H4 (cell line): ENCODE measurements around the gene PCDHGB1. TPM values are rescaled to one million over a fixed set of nuclear protein-coding genes. Genes with fewer than 3 reads are reported as not detected.
"Not testable (repeated sequence)": the region's sequence is repeated elsewhere in the genome, so short reads cannot be mapped to it uniquely, and the experiment has no call there.

ENCODE experiments used
- DNase-seq: peaks from one replicate; pipeline ENCODE4 v3.0.0-alpha.2; 2015; ENCODE audit warnings: low spot score
- total RNA-seq: library from RNA; depleted of rRNA; stranded (reverse); fragments of >200 nt; shearing (Covaris generic); gene quantifications from 2 replicates; pipeline ENCODE4 v1.2.3, GENCODE V29; 2014; rRNA removed

PCDHGB1 gene
- 0.43 and 3.1 TPM in 2 replicates for total RNA-seq

DNA sequence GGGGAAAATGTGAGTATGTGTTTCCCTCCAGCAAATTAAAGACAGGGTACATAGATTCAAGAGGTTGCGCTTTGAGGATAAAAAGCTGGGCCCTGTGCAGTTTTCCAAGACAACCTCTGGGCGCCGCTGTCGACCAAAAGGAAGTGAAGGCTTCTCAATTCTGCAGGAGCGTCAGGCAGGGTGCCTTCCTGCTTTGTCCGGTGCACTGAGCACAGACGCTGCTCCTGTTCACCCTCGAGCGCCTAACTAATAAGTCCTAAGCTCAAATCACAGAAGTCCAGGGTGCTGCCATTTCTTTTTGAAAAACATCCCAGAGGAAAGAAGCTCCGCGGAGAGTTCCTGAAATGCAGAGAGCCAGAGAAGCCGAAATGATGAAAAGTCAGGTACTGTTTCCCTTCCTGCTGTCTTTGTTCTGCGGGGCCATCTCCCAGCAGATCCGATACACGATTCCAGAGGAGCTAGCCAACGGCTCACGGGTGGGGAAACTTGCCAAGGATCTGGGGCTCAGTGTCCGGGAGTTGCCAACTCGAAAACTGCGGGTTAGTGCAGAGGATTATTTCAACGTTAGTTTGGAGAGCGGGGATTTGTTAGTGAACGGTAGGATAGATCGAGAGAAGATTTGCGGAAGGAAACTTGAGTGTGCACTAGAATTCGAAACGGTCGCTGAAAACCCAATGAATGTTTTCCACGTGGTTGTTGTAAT is at the start of gene PCDHGB1:
PCDHGB1 (plus strand) TSS at position 183 of the 703 bp plus-strand sequence; CDS start at position 345, 162 bp downstream.
- DNase-seq = peak; percentile 20

DNA sequence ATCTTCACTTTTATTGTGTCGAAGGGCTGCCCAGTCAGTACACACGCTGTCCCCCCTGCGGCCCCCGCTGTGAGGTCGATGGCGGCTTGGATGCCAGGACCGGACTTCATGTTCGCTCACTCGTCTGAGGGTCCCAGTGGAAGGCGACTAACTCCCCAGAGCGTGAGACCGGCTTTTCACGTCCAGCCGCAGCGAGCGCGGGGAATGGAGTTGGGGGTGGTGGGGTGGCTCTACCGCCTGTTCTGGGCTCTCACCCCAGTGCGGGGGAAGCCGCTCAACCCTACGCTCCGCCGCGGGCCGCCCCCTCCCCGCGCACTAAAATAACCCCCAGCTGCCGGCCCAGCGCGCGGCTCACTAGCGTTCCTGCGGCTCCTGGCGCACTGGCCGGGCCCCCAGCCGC is 46.1 kb upstream of the PCDHGB1 start, which contains the start of gene SLC25A2:
SLC25A2 (minus strand) TSS at position 294 of the 400 bp plus-strand sequence; CDS start at position 110, 184 bp downstream.
- no peak for DNase-seq

DNA sequence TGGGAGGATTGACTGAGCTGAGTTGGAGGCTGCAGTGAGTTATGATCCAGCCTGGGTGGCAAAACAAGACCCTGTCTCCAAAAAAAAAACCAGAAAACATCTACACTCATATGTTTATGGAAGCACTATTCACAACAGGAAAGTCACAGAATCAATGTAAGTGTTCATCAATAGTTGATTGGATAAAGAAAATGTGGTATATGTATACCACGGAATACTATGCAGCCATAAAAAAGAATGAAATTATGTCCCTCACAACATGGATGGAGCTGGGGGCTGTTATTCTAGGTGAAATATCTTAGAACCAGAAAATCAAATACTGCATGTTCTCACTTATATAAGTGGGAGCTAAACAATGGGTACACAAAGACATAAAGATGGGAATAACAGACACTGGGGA is 43.3 kb upstream of the PCDHGB1 start:
- DNase-seq = no peak

DNA sequence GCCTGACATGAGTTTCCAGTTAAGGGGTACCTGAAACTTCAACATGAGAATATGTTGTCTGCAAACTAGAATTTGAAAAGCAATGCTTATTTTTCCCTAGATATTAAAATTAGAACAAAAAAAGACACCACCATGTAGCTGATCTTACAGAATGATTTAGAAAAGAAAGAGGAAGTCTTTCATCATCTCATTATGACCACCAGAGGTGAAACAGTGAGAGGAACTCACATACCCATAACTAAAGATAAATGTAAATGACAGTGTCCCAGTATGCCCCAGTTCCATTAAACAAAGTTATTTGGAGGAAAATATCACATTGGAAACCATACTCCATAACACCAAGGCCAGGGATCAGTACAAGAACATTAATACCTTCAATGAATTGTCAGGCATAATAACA is 36.2 kb upstream of the PCDHGB1 start:
- no peak for DNase-seq

DNA sequence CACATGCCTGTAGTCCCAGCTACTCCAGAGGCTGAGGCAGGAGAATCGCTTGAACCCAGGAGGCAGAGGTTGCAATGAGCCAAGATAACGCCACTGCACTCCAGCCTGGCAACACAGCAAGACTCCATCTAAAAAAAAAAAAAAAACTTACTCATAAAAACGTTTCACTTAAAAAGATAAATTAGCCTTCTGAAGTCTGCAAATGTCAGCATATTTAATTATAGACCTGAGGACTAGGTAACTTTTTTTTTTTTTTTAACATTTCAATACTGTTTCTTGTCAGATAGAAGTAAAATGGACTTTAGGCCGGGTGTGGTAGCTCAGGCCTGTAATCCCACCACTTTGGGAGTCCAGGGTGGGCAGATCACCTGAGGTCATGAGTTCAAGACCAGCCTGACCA is 32.9 kb upstream of the PCDHGB1 start:
- not testable (repeated sequence) for DNase-seq

DNA sequence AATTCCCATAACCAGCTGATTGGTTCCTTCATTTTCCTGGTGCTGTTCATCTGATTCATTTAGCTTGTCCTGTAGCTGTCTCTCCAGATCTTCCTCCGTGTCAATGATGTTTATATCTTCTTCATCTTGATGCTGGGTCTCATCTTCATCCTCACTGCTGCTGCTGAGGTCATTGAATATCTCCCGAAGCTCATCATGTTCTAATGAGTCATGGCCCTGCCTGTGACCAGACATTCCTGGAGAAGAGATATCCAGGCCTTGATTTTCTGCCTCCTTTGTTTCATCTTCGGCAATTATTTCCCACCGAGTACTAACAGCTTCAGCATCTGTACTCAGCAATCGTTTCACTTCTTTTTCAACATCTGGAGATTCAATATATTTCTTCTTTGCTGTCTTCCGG is 30.7 kb upstream of the PCDHGB1 start:
- DNase-seq = no peak

DNA sequence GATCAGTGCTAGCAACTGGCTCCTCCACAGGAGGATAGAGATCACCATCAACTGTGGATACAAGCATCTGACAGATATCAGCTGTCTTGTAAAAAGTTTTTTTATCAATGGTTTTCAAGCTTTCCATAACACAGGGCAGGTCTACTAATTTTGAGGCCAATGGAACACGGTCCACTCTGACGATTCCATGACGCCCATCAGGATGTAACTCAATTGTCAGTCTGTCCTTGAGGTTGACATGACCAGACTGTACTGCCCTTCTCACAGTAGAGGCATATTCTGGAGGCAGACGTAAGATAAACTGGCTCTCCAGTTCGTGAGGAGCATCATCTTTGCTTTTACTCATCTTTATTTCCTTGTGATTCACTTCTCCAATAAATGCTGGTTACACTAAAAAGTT is 30.2 kb upstream of the PCDHGB1 start:
- DNase-seq = no peak

DNA sequence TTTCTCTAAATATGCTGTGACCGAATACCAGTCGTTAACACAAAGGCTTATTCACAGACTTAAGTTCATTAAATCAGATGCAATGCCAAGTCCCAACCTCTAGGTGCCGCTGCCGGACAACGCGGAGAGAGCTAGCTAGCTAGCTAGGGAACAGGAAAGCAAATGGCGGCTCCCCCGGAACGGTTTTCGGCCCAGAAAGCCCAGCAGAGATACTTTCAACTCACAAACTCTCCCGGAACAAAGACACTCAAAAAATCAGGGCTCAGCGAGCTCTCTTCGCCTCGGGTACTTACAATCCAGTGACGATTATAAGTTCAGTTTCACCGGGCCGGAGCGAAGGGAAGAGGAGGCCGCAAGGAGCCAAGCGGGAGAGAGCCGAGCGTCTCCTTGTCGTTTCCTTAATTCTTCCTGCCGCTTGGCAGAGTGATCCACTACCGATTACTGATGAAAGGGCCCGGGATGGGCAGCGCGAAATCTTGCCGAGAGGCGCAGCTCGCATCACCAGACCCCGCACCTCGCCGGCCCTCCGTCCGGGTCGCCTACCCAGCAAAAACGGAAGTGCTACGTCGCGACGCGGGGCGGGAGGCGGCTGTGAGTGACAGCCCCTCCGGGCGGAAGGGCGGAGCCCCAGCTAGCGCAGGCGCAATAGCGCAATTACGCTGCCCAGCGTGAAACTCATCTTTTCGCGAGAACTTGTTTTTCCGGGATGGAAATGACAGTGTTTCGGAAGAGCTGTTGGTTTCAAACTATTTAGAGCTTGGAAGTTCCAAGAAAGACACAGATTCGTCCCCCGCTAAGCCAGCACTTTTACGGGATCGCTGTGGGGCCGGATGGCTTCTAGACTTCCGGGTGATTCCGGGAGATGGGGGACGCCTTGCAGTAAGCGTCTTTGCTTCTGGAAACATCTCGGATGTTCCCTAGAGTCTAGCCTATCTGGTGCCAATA is 29.4 kb upstream of the PCDHGB1 start, which contains the start of gene TAF7:
TAF7 (minus strand) TSS at position 560 of the 945 bp plus-strand sequence. CDS start 740 bp downstream, outside the sequence.
- peak; percentile 91 for DNase-seq

DNA sequence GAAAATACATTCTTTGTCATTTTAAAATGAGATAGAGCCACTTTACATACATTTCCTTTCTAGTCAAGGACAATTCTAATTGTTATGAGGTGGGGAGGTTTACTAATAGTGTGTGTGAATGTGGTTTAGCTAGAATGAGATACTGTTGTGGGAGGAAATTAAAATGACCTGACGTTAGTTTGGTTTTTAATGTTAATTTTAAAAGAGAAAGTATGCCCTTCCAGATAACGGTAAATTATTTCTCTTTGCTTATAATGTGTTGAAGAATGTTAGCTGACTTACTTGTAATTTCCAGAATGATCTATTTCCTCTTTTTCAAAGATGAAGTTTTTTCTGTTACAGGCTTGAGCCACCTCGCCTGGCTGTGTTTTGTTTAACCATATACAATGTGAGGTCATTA is 27.6 kb upstream of the PCDHGB1 start:
- DNase-seq = no peak

DNA sequence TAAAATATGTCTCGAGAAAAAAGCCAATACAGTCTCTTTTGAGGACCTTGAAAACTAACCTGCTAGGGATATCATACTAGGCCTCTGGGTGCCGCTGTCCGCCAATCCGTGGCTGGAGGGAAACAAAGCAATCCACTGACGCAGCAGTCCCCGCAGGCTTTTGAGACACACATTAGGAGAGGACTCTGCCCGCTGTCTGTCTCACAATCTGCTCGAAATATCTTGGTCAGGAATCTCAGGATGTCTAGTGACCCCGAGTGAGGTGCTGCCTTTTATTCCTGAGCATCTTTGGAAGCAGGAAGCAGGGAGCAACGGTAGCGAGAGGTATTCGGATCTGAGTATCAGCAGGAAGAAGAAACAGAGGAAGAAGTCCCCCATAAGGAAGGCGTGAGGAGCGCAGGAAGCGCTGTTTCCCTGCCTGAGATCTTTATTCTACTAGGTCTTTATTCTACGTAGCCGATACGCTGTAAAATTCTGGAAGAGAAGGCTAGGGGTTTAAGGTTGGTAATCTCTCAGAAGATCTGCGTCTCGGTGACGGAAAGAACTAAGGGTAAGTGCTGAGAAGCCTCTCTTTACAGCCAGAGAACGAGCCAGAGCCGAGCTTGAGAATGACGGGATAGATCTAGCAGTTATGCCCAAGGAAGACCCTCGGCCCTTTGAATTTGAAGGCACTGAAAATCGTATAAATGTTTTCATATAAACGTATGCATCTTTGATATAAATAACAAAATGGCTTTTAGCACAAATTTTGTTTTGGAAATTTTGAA is 23.6 kb upstream of the PCDHGB1 start:
- peak; percentile 62 for DNase-seq

DNA sequence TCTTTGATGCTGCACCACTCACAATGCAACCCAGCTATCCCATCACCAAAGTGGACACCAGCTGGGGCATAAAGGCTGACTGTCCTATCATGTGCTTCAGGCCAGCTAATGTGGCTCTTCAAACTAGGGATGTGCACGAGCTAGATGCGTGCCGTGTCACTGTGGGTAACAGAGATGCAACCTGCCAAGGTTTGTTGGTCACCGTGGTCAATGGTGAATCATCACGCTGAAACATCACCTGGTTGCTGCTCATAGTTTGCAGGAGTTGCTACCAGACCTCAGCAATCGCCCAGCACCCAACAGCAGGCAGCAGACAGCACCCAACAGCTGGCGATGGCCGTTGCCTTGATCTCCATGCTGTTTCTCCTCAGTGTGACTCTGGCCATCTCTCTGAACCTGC is 21.7 kb upstream of the PCDHGB1 start:
- DNase-seq = no peak

DNA sequence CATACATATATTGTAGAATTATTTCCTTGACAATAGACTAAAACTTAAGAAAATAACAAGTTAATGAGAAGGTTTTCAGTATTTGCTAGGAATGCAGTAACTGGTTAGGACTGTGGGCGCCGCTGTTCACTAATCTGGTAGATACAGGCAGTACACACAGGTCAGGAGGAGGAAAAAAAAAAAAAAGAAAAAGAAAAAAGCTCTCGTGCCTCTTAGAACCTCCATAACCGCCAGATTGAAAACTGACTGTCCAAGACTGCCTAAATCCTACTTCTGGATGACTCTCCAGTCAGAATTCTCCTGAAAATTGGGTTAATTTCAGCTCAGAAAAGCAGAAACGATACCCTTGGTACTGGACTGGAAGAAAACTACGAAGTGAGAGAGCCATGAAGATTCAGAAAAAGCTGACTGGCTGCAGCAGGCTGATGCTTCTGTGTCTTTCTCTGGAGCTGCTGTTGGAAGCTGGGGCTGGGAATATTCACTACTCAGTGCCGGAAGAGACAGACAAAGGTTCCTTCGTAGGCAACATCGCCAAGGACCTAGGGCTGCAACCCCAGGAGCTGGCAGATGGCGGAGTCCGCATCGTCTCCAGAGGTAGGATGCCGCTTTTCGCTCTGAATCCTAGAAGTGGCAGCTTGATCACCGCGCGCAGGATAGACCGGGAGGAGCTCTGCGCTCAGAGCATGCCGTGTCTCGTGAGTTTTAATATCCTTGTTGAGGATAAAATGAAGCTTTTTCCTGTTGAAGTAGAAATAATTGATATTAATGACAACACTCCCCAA is 19.4 kb upstream of the PCDHGB1 start, which contains the start of gene PCDHGA1:
PCDHGA1 (plus strand) TSS at position 216 of the 782 bp plus-strand sequence.
- no peak for DNase-seq

DNA sequence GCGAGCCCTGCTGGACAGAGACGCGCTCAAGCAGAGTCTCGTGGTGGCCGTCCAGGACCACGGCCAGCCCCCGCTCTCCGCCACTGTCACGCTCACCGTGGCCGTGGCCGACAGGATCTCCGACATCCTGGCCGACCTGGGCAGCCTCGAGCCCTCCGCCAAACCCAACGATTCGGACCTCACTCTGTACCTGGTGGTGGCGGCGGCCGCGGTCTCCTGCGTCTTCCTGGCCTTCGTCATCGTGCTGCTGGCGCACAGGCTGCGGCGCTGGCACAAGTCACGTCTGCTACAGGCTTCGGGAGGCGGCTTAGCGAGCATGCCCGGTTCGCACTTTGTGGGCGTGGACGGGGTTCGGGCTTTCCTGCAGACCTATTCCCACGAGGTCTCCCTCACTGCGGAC is 17.3 kb upstream of the PCDHGB1 start:
- not testable (repeated sequence) for DNase-seq

DNA sequence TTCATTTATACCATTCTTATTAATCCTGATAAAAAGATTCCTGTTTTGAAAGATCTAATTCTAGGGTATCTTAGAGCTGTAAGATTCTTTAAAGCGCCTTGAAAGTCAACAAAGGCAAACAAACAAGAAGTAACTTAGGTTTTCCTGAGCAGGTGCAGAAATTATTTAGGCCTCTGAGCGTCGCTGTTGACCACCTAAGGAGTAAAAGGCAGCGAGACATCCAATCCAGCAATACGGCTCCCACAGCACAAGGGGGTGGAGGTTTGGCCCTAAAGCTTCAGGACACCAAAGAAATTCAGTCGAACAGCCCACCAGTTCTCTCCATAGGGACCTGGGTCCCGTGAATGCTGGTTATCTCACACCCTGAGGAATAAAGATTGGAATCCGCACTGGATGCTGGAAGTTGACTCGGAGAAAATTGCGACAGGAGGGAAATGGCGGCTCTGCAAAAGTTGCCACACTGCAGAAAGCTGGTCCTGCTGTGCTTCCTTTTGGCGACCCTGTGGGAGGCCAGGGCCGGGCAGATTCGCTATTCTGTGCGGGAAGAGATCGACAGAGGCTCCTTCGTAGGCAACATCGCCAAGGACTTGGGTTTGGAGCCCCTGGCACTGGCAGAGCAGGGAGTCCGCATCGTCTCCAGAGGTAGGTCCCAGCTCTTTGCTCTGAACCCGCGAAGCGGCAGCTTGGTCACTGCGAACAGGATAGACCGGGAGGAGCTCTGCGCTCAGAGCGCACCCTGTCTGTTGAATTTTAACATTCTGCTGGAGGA is 11.2 kb upstream of the PCDHGB1 start, which contains the start of gene PCDHGA2:
PCDHGA2 (plus strand) TSS at position 223 of the 769 bp plus-strand sequence.
- DNase-seq = peak; percentile 36

DNA sequence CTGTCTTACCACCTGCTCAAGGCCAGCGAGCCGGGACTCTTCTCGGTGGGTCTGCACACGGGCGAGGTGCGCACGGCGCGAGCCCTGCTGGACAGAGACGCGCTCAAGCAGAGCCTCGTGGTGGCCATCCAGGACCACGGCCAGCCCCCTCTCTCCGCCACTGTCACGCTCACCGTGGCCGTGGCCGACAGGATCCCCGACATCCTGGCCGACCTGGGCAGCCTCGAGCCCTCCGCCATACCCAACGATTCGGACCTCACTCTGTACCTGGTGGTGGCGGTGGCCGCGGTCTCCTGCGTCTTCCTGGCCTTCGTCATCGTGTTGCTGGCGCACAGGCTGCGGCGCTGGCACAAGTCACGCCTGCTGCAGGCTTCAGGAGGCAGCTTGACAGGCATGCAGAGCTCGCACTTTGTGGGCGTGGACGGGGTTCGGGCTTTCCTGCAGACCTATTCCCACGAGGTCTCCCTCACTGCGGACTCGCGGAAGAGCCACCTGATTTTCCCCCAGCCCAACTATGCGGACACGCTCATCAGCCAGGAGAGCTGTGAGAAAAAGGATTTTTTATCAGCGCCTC is 9.0 kb upstream of the PCDHGB1 start:
- DNase-seq = not testable (repeated sequence)

DNA sequence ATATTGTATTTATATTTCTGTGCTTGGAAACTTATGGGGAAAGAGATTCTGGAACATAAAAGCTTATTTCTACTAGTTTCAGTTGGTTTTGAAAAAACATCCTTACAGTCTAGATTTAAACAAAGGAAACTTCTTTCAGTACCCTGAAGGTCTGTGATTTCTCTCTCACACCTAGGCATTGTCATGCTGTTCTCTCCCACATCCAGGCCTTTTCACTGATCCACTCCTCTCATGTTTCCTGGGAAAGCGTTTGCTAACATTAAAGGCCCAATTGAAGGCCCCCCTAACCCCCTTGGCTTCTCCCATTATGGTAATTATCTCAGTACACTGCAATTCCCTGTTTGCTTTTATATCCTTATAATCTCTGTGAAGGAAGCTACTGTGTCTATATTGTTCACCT is 7.1 kb upstream of the PCDHGB1 start:
- DNase-seq = no peak

DNA sequence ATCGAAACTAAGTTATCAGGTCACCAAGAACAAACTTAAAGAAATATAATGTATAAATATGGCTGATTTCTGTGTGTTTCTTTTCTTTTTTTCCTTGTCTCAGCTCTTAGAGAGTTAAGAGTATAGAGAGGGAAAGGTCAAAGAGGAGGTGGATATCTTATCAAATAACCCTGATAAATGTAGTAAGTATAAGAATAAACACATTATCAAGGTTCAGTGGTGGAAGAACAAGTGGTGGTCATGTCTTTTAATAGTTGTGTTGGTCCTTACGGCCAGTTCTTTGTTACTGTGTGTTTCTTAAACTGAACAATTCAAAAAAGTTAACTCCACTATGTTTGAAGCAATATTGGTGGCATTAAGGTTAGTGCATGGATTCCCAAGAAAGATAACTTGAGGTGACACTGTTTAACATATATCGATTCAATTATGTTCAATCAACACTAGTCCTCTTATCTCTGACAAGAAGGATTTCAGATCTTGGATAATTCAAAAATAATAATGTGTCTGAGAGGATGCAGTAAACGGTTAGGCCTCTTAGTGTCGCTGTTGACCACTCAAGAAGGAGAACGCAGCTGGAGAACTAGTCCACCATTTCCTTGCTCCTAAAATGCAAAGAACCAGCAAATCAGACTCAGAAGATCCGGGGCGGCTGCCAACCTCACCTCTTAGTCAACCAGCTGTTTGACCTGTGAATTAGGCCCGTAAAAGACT is 6.5 kb upstream of the PCDHGB1 start, which contains the start of gene PCDHGA3:
PCDHGA3 (plus strand) TSS at position 588 of the 711 bp plus-strand sequence. CDS start 205 bp downstream, outside the sequence.
- peak; percentile 75 for DNase-seq

DNA sequence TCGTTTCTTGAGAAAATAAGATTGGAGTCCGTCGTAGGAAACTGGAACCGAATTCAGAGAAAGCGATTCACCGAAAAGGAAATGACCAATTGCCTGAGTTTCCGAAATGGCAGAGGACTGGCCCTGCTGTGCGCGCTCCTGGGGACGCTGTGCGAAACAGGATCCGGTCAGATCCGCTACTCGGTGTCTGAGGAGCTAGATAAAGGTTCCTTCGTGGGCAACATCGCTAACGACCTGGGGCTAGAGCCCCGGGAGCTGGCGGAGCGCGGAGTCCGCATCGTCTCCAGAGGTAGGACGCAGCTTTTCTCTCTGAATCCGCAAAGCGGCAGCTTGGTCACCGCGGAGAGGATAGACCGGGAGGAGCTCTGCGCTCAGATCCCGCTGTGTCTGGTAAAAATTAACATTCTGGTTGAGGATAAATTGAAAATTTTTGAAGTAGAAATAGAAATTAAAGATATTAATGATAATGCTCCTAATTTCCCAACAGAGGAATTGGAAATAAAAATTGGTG is 5.9 kb upstream of the PCDHGB1 start:
- DNase-seq = no peak
